IPS DF 6.9 (cell line): ENCODE measurements around the gene FBL.
A peak's percentile ranks its signal among the peaks of the same experiment; 100 is the strongest.

Experiments
- DNase-seq: peaks from one replicate; pipeline ENCODE4 v3.0.0-alpha.2; 2013; ENCODE audit warnings: low read depth, low spot score
- H3K27ac ChIP-seq: one replicate; pipeline ENCODE4 v1.5.1; 2013; ENCODE audit warnings: low read length, control low read depth
- H3K27me3 ChIP-seq: 2 replicates; pipeline ENCODE4 v1.6.1; 2013; ENCODE audit warnings: mild to moderate bottlenecking, low read length; ENCODE audit not compliant: control insufficient read depth, insufficient read depth
- H3K36me3 ChIP-seq: 2 replicates; pipeline ENCODE4 v1.6.1; 2013; ENCODE audit warnings: low read length; ENCODE audit not compliant: control insufficient read depth, insufficient read depth
- H3K4me1 ChIP-seq: 2 replicates; pipeline ENCODE4 v1.6.1; 2013; ENCODE audit warnings: low read length; ENCODE audit not compliant: control insufficient read depth, insufficient read depth
- H3K4me3 ChIP-seq: 2 replicates; pipeline ENCODE4 v1.5.1; 2013; ENCODE audit warnings: mild to moderate bottlenecking, low read length
- H3K9me3 ChIP-seq: 2 replicates; pipeline ENCODE4 v1.6.1; 2013; ENCODE audit warnings: low read length, inconsistent platforms; ENCODE audit not compliant: control insufficient read depth, insufficient read depth
- WGBS: extraction: QIAGEN DNeasy Blood & Tissue Kit; methylation state at CpG from one replicate; pipeline ENCODE4 v1.1.7; 2013; ENCODE audit warnings: mixed read lengths, missing lambda C conversion rate; ENCODE audit not compliant: insufficient read length, insufficient coverage; 5-methylcytosine and 5-hydroxymethylcytosine counted together

FBL gene

DNA sequence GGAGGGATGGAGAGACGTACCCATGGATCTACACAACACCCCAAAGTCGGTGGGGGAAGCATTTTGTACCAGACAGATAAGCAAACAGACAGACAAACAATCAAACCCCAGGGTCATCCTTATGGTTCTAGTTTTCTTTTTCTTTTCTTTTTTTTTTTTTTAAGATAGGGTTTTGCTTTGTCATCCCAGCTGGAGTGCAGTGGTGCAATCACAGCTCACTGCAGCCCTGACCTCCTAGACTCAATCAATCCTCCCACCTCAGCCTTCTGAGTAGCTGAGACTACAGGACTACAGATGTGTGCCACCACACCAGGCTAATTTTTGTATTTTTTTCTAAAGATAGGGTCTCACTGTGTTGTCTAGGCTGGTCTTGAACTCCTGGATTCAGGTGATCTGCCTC, 17.9 kb upstream of the FBL start:
- no peaks in the 10 kb centered on the region for H3K9me3 ChIP-seq
- no peak overlapping the region for H3K27ac ChIP-seq
- no CpG with 5 or more reads among the region's 2 CpGs for WGBS
- H3K4me1 ChIP-seq = no peaks in the 10 kb centered on the region; the same call in 1 of the 2 replicates
- H3K4me3 ChIP-seq = no peak overlapping the region
- no peaks in the 10 kb centered on the region for H3K27me3 ChIP-seq
- H3K36me3 ChIP-seq = no peaks in the 10 kb centered on the region
- DNase-seq = no peak

- H3K4me3 ChIP-seq = no peak overlapping the region
- no CpG with 5 or more reads among the region's 11 CpGs for WGBS
- no peaks in the 10 kb centered on the region for H3K36me3 ChIP-seq
- DNase-seq = no peak
- 0 out of 2 replicates have a peak, but pooled peaks cover 1% of the 10 kb centered on the region for H3K4me1 ChIP-seq
- H3K27me3 ChIP-seq = no peaks in the 10 kb centered on the region
- no peaks in the 10 kb centered on the region for H3K9me3 ChIP-seq
- no peak overlapping the region for H3K27ac ChIP-seq
Observed at GRCh38 chr19:39858541-39858940, 12.4 kb upstream of the FBL start.

DNA sequence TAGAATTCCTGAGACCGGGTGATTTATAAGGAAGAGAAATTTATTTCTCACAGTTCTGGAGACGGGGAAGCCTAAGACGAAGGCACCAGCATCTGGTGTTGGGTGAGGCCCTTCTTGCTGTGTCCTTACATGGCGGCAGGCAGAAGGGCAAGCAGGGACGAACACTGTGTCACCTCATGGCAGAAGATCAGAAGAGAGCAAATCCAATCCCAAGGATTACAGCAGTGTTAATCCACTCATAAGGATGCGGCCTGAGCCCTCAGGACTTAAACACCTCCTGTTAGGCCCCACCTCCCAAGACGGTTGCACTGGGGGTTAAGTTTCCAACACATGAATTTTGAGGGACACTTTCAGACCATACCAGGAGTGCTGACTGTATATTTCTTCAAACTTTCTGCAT, 6.7 kb upstream of the FBL start:
- Histone ChIP-seq H3K4me3 (no peak overlapping the region), H3K4me1 (no peaks in the 10 kb centered on the region), H3K27ac (no peak overlapping the region), H3K36me3 (no peaks in the 10 kb centered on the region), H3K27me3 (no peaks in the 10 kb centered on the region), H3K9me3 (no peaks in the 10 kb centered on the region)
- WGBS = no CpG with 5 or more reads among the region's 7 CpGs
- no peak for DNase-seq

DNA sequence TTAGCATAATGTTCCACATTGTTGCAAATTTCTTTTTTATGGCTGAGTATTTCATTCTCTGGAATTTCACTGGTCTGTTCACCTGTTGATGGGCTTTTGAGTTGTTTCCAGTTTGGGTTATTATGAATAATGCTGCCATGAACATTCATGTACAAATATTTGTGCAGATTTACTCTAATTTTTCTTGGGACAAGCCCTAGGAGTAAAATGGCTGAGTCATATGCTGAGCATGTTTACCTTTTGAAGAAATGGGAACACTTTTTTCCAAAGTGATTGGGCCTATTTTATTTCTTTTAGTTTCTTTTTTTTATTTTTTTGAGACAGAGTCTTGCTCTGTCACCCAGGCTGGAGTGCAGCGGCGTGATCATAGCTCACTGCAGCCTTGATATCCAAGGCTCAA, 4.7 kb upstream of the FBL start:
- no peak overlapping the region for H3K27ac ChIP-seq
- no CpG with 5 or more reads among the region's 2 CpGs for whole genome bisulfite sequencing
- no peak for DNase-seq
- H3K4me3 ChIP-seq = no peak overlapping the region
- H3K27me3 ChIP-seq = no peaks in the 10 kb centered on the region
- no peaks in the 10 kb centered on the region for H3K9me3 ChIP-seq
- no peaks in the 10 kb centered on the region for H3K36me3 ChIP-seq
- peaks cover 3% of the 10 kb centered on the region; the same call in 1 of the 2 replicates for H3K4me1 ChIP-seq

GRCh38 chr19:39848392-39848791, 2.2 kb upstream of the FBL start:
- Histone ChIP-seq H3K4me3 (no peak overlapping the region), H3K36me3 (no peaks in the 10 kb centered on the region), H3K27me3 (no peaks in the 10 kb centered on the region), H3K9me3 (no peaks in the 10 kb centered on the region), H3K27ac (no peak overlapping the region), H3K4me1 (peaks cover 3% of the 10 kb centered on the region; the same call in 1 of the 2 replicates)
- no peak for DNase-seq
- no CpG with 5 or more reads among the region's 4 CpGs for WGBS

GRCh38 chr19:39847525-39847924, 1.3 kb upstream of the FBL start:
- DNase-seq = no peak
- Histone ChIP-seq H3K36me3 (no peaks in the 10 kb centered on the region), H3K4me3 (no peak overlapping the region), H3K27me3 (no peaks in the 10 kb centered on the region), H3K9me3 (no peaks in the 10 kb centered on the region), H3K4me1 (peaks cover 3% of the 10 kb centered on the region), H3K27ac (no peak overlapping the region)
- no CpG with 5 or more reads among the region's 6 CpGs for WGBS

DNA sequence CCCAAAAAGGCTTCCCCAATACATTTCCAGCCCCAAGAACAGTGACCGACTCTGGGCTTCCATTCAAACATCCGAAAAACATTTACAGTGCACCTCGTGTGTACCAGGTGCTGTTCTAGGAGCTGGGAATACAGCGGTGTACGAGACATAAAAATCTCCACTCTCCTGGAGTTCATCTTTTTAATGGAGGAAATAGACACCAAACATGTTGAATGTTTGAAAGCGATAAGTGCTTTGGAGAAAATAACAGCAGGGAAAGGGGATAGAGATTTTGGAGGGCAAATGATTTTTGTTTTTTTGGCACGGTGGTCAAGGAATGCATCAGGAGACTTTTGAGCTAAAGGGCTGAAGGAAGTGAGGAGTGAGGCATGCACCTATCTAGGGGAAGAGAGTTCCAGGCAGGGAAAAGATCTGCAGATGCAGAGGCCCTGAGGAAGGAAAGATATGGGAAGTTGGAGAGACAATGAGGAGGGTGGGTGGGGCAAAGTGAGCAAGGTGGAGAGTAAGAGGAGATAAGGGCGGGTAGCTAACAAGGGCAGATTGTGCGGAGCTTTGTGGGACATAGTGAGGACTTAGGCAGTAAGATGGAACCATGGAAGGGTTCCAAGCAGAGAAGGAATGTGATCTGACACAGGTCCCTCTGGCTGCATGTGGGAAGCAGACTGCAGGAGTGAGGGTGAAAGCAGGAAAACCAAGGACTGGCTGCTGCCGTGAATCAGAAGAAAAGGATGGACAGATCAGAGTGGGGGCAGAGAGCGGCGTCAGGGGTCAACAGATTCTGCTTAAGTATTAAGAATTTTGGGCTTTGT, 703 bp upstream of the FBL start:
- WGBS = no CpG with 5 or more reads among the region's 12 CpGs
- peaks cover 3% of the 10 kb centered on the region for H3K4me1 ChIP-seq
- H3K36me3 ChIP-seq = no peaks in the 10 kb centered on the region
- DNase-seq = no peak
- H3K9me3 ChIP-seq = no peaks in the 10 kb centered on the region
- peak overlapping the region; percentile 81; the same call in 1 of the 2 replicates for H3K4me3 ChIP-seq
- no peak overlapping the region for H3K27ac ChIP-seq
- H3K27me3 ChIP-seq = no peaks in the 10 kb centered on the region

DNA sequence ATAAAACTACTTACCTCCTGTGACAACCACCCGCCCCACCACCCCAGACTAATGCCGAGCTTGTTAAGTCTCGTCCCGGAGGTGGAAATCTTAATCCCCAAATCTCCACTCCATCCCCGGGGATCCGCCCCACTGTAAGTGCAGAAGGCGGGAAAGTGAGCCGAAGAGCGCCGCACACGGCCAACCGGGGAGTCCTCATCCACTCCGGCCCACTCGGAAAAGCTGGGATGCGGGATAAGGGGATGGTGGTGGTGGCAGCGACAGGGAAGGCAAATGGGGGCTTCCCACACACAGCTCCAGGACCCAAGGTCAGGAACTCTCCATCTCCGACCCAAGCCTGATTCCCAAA, 621 bp downstream of the FBL start:
- WGBS = no CpG with 5 or more reads among the region's 17 CpGs
- Histone ChIP-seq H3K36me3 (no peaks in the 10 kb centered on the region), H3K9me3 (no peaks in the 10 kb centered on the region), H3K27ac (no peak overlapping the region), H3K27me3 (no peaks in the 10 kb centered on the region), H3K4me1 (peaks cover 3% of the 10 kb centered on the region), H3K4me3 (peak overlapping the region; percentile 81)
- DNase-seq = no peak

- no peak for DNase-seq
- H3K36me3 ChIP-seq = 0 out of 2 replicates have a peak, but pooled peaks cover 3% of the 10 kb centered on the region
- peaks cover 3% of the 10 kb centered on the region for H3K4me1 ChIP-seq
- H3K27me3 ChIP-seq = no peaks in the 10 kb centered on the region
- peak overlapping the region; percentile 81; the same call in 1 of the 2 replicates for H3K4me3 ChIP-seq
- no peaks in the 10 kb centered on the region for H3K9me3 ChIP-seq
- no peak overlapping the region for H3K27ac ChIP-seq
- WGBS = no CpG with 5 or more reads among the region's 5 CpGs
Observed at GRCh38 chr19:39845172-39845571, 1.0 kb downstream of the FBL start.

DNA sequence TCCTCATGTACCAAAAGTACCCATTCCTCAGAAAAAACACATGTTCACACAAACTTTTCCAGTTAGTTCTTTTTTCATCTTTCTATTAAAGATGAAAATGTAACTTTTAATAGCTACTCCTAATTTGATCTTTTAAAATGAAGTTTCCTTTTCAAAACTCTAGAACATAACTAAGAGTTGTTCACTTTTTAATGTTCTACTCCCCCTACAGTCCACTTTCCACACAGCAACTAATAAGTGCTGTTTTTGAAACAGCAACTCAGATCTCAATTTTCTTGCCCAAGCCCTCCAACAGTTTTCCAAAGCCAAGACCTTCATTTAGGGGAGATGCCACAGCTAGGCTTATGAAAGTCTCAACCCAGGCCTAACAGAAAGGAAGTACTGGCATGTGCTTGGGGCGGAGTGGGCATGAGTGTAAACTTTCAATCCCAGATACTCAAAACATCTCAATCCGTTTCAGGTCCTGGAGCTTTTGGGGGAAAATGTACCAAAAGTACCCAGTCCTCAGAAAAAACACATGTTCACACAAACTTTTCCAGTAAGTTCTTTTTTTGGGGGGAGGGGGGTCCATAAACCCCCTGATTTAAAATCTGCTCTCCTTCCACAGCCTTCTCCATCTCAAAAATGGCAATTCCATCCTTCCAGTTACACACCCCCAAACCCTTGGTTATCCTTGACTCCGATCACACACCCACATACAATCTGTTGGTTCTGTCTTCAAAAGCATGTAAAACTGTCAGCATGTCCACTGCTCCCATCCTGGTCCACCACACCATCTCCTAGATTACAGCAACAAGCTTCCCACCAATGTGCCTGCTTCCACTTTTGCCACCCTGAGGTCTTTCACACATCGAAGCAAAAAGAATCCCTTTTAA, 2.0 kb downstream of the FBL start:
- no peak for DNase-seq
- no CpG with 5 or more reads among the region's 4 CpGs for WGBS
- no peak overlapping the region for H3K27ac ChIP-seq
- peaks cover 12% of the 10 kb centered on the region; the same call in 1 of the 2 replicates for H3K36me3 ChIP-seq
- H3K27me3 ChIP-seq = no peaks in the 10 kb centered on the region
- no peak overlapping the region for H3K4me3 ChIP-seq
- no peaks in the 10 kb centered on the region for H3K9me3 ChIP-seq
- peaks cover 3% of the 10 kb centered on the region for H3K4me1 ChIP-seq
